Smooth muscle cell of the brain vasculature (primary cell): ENCODE results near the gene CMTM5.

Source experiments
- DNase-seq: peaks from one replicate; pipeline ENCODE4 v3.0.0-alpha.2; 2012; ENCODE audit warnings: low read depth, low spot score

The CMTM5 gene, protein sequence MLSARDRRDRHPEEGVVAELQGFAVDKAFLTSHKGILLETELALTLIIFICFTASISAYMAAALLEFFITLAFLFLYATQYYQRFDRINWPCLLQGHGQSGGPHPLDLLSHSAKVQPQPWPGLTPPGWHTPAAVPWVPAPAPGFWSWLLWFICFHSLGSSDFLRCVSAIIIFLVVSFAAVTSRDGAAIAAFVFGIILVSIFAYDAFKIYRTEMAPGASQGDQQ

DNA sequence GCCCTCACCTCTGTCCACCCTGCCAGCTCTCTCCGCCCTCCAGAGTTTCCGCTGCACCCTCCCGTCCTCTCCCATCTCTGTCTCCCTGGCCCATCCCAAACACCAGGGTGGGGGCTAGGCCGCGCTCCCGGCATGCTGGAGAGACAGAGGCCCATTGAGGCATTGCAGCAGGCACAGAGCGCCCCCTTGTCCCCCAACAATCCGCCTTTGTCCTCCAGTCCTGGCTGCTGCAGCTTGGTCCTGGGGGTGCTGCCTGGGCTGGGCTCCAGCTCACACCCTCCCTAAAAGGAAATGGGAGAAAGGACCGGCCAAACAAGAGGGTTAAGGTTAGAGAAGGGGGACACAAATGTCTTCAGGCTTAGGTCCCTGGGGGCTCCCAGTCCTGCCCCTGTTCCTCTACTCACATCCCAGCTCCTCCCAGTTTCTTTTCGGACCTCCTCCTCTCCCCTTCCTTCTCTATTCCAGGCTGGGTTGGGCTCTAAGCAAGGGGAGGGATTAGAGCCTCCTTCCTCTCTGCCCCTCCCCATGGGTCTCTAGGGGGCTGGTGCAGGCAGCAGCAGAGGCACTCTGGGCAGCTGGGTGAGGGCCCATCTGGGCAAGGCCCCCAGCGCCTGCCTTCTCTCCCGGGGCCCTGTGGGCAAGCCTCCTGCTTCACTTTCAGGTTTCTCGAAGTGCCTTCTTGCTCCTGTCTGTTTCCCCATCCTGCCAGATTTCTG, at the start of gene CMTM5:
CMTM5 (plus strand) TSS at position 565 of the 716 bp plus-strand sequence. CDS start 206 bp downstream, outside the sequence.
- no peak for DNase-seq

DNA sequence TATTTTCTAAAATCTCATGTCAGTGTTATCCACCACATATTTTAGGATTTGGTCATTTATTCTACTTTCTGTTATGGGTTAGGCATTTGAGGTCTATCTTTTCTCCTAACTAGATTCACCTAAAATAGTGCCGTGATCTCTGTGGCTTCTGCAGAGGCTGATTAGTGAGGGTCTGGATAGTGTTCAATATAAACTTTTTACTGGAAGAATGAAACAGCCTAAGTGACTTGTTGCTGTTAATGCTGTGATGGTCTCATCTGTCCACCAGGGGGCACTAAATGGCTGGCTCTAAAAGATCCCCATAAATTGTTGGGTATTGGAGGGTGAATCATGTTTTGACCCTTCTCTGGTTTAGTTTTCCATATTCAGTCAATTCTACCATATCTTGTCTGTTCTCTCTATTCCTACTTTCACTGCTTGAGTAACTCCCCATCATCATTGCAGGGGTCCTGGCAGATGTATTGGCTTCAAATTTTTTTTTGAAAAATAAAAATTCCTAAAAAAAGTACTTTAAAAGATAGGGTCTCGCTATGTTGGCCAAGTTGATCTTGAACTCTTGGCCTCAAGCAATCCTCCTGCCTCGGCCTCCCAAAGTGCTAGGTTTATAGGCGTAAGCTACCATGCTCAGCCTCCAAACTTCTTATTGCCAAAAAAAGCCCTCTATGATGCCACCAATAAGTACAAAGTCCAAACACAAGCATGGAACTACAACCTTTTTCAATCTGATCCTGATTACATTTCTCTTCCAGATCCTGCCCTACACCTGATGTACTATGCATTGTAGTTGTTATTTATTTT, 48.7 kb upstream of the CMTM5 start:
- peak; percentile 57 for DNase-seq

DNA sequence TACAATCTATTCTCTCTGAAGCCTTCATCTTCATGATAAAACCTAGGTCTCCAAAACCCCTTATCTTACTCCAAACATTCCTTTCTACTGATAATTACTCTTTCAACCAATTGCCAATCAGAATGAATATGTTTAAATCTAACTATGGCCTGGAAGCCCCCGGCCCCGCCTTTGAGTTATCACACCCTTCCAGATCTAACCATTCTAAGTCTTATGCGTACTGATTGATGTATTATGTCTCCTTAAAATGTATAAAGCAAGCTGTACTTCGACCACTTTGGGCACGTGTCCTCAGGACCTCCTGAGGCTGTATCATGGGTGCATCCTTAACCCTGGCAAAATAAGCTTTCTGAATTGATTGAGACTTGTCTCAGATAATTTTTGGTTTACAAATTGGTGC, 41.2 kb upstream of the CMTM5 start:
- no peak for DNase-seq

DNA sequence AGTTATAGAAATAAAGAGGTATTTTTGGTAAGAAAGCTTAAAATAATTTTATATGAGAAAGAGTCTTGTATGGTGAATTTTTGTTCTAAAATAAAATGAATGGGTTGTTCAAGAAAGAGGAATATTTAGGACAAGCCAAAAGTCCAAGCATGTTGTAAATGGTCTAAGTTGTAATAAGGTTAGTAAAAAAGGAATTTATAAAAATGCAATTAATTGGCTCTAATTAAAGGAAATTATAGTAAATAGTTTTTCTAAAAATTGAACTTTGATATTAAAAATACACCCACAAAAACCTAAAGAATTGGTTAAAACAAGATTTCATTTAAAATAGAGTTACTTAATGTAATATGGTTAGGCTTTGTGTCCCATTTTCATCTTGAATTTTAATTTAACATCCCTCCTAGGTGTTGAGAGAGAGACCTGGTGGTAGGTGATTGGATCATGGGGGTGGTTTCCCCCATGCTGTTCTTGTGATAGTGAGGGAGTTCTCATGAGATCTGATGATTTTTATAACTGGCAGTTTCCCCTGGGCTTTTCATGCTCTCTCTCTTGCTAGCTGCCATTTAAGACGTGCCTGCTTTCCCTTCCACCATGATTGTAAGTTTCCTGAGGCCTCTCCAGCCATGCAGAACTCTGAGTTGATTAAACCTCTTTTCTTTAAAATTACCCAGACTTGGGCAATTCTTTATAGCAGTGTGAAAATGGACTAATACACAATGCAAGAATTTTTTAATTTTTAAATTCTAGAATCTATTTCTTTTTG, 37.2 kb upstream of the CMTM5 start:
- DNase-seq, result no peak

DNA sequence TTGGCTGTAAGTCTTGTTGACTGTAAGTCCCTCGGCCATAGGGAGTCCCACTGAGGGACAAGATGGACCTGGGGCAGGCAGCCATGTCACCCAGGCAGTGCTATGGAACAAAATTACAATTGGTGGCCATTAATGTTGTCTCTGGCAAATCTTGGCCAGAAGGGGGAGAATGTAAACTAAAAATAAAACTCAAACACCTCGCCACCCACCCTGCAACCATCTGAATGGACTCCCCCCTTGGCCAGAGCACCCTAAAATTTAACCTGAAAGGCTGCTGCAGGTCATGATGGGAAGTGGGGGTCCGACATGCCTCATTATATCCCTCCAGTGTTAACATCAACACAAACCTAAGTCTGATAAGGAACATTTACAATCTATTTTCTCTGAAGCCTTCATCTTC, 32.4 kb upstream of the CMTM5 start:
- no peak for DNase-seq

- no peak for DNase-seq
Observed at GRCh38 chr14:23345987-23346692, 30.7 kb upstream of the CMTM5 start.

DNA sequence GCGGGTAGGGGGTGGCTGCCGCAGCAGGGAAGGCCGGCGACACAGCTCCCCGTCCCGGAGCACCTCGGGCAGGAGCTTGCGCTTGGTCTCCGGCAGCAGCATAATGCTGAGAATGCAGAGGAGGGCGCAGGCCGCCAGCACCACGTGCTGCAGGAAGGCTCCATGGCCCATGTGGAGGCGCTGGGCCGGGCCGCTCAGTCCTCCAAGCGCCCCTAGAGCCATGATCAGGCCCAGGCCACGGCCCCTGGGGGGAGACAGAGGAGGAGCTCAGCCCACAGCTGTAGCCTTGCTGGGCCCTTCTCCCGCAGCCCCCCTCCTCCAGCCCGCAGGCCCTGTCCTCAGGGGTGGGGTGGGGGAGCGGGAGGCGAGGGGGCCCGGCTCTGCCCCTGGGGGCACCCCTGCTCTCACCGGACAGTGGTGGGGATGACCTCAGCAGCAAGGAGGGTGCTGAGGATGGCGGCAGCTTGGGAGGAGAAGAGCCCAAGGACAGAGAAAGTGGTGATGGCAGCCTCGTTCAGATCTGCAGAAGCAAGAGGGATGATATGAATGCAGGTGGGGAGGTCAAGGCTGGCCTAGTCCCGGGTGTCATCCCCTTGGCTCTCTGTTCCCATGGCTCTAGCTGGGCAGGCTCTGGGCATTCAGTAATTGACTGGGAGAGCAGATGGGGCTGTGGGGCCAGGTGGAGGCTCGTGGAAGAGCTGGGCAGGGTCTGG, 30.0 kb upstream of the CMTM5 start:
- DNase-seq, result no peak

DNA sequence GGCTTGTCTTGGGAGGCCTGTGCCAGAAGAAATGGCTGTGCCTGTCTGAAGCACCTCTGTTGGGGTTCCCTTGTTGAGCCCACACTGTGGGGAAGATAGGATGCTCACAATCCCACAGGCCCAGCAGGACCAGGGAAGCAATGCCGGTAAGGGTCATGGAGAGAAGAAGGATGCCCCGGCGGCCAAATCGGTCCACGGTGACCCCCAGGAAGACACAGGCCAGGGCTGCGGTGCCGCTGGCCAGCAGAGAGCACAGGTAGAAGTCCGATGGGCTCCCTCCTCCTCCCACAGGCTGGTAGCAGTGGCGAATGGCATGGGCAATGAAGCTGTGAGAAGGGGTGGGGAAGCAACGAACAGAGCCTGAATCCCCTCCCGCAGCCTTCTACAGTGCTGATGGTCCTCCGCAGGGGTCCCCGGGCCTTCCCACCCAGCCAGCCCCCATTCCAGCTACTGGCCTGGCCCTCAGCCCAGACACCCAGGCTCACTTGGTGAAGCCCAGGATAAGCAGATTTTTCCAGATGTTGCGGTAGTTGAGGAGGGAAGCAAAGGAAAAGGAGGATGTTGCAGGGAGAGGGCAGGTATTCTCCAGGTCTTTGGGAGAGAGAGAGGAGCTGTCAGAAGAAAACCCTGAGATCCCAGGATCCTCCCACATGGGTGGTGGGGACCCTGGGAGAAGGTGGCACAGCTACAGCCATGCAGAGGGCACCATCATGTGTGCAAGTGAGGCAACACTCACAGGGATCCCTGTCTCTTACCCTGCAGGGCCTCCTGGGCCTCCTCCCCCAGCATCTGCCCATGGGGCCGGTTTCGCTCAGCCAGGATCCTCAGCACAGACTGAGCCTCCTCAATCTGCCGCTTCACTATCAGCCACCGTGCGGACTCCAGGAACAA, 29.2 kb upstream of the CMTM5 start:
- no peak for DNase-seq

GRCh38 chr14:23348297-23348655, 28.6 kb upstream of the CMTM5 start:
- DNase-seq, result no peak

DNA sequence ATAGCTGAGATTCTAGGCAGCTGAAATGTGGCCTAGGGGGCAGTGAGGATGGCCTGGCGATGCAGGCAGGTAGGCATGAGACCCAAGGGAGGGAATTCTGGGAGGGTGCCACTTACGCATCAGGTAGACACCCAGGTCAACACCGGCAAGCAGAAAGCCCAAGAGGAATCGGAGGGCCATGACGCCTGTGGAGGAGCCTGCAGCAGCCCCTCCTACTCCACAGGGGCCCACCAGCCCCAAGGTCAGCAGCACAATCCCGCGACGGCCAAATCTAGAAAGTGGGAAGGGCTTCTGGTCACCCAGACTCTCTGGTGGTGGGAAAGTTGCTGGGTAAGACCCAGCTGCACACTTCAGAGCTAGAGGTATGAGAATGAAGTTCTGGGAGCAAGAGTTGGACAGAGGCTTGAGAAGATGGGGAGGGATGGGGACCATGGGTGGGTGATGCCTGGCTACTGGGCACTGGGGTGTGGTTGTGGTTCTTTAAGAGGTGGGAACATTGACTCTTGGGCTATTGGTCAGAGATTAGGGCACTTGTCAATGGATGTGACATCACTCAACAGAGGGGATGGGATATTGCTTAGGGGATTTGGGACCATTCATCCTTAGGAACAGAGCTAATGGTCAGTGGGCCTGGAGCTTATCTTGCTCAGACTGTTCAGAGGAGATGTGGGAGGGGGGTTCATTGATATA, 27.5 kb upstream of the CMTM5 start:
- DNase-seq, result no peak

DNA sequence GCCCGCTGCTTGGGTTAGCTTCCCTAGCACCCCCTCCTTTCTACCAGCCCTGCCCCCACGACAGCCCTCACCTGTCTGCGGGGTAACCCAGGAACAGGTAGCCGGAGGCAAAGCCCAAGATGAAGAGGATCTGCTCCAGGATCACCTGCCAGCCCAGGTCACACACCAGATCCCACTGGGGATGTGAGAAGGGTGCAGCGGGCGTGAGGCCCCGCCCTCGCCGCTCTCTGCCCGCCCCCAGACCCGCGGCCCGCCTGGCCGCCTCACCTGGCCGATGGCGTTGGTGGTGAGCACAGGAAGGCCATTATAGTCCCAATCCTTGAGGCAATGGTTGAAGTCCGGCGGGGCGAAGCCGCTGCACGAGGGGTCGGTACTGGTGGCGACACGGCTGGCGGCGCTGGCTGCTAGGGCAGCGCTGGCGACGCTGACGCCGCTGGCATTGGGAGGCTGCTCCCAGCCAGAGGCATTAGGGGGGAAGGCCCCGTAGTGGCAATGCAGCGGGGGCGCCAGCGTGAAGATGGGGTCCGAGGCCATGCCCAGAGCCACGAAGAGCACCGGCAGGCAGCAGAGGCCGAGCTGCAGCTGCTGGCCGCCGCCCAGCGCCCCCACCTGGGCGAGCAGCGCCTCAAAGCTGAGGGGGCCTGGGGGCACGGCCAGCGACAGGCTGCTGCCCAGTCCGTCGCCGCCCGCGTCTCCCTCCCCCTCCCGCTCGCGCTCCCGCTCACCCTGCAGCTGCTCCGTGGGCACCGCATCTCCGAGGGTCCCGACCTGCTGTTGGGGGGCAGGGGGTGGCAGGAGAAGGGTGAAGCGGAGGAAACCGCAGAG, 25.0 kb upstream of the CMTM5 start:
- DNase-seq, result no peak

DNA sequence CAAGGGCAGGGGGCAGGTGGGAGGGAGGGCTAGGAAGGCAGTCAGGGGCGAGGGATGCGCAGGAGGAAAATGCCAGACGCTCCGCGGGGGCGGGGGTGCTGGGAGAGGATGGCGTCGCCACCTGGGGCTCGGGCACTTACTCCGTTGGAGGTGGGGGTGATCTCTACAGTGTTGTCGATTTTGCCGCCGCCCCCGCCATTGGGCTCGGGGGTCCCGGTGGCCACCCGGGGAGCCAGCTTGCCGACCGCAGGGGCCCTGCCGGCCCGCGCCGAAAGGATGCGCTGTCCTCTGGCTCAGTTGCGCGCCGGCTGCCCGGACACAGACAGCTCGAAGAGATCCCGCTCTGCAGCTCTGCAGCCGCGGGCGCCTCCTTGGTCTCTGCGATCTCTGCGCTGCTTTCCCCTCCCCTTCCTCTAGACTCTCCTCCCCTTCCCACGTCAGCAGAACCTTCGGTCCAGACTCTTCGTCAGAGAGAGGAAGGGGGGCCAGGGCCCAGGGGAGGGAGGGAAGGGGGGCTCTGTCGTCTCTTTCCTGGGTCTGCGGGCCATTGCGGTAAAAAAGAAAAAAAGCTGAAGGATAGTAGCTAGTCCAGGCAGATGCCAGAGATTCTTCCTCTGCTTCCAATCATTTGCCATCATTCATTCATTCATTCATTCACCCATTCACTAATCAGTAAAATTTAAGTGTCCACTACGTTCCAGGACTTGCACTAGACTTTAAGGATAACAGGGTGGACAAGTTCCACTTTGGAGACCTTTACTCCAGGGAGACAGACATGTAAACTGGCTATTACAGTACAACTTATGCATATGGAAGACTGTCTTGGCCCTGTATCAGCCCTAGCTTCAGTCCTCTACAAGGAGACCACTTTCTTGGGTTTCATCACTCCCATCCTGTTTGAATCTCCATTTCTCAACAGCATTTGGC, 24.1 kb upstream of the CMTM5 start, which contains the start of gene SLC22A17:
SLC22A17 (minus strand) TSS at position 382 of the 927 bp plus-strand sequence.
- peak; percentile 62 for DNase-seq

GRCh38 chr14:23353433-23353780, 23.4 kb upstream of the CMTM5 start:
- no peak for DNase-seq

DNA sequence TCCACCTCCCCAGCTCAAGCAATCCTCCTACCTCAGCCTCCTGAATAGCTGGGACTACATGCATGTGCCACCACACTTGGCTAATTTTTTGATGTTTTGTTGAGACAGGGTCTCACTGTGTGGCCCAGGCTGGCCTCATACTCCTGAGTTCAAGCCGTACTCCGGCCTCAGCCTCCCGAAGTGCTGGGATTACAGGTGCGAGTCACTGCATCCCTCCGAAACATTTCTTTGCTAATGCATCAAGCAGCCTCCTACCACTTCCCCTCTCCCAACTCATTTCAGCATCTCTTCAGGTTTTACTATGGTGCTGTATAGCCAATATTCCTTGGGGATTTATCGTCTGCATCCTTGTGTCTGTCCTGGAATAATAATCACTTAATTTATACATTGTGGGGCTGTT, 21.9 kb upstream of the CMTM5 start:
- no peak for DNase-seq

DNA sequence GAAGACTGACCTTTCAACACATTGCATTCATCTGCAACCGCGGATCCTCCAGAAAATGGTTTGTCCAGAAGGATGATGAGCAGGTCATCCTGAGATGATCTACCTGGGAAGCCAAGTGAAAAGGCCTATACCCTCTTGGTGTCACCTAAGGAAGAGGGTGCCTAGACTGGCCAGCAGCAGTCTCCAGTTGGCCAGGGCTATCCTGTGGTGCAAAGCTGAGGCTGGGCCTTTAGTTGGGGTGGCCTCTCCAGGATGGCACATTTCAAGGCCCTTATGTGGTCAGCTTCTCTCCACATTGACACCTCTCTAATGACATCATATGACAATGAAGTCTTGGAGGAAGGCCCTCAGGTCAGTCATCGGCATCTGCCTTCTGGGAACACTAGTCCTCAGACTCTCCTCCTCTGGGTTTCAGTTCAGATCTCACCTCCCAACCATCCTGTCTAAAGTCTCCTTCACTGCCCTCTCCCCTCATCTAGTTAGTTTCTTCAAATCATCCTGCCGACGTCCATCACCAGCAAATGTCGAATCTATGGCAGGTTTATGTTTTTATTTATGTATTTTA, 20.9 kb upstream of the CMTM5 start:
- no peak for DNase-seq

DNA sequence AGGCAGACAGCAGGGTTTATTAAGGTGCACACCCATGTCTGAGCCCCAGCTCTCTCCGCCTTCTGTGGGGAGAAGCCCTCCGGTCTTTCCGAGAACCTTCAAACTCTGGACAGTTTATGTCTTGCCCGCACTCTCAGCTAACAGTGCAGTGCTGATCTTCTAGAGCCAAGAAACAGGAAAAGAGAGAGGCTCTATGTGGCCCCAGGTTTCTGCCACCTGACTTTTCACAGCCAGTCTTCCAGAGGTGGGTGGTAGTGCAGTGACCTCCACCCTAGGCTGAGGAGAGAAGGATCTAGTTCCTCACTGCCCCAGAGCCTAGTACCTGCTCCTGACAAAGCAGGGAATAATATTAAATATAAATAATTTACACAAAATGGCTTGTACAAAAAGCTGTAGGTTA, 20.2 kb upstream of the CMTM5 start:
- no peak for DNase-seq

GRCh38 chr14:23357261-23357660, 19.6 kb upstream of the CMTM5 start:
- no peak for DNase-seq
